ENCODE measurements around the gene MICA. TPM values are rescaled to one million over a fixed set of nuclear protein-coding genes. Genes with fewer than 3 reads are reported as not detected.

Gene MICA
- polyA plus RNA-seq, 3 donors, result 5.6 to 16.5 (median 6.9) TPM

DNA sequence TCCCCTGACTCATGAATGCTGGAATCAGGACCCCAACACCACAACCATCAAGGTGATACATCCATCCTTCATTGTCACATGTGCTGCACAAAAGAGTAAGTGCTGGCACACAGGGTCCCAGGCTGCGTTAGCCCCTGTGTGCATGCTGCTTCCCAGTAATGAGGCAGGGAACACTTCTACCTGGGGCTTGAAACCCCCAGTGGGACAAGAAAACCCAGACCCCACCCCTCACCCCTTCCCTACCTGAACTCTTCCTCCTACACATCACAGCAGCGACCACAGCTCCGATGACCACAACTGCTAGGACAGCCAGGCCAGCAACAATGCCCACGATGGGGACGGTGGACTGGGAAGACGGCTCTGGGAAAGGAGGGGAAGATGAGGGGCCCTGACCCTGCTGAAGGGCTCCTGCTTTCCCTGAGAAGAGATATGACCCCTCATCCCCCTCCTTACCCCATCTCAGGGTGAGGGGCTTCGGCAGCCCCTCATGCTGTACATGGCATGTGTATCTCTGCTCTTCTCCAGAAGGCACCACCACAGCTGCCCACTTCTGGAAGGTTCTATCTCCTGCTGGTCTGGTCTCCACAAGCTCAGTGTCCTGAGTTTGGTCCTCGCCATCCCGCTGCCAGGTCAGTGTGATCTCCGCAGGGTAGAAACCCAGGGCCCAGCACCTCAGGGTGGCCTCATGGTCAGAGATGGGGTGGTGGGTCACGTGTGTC, 48.4 kb upstream of the MICA start:
- H3K9ac ChIP-seq (ENCODE audit: insufficient read depth, low read length, poor library complexity, severe bottlenecking), result peak overlapping the region; percentile 98
- DNase-seq, result no peak
- H4K20me1 ChIP-seq (ENCODE audit: insufficient read depth, low read length), result peaks cover 61% of the 10 kb centered on the region
- Mint-ChIP-seq H3K9me3 (peaks cover 0 to 3% (median 2%) of the 10 kb centered on the region in 7 donors), H3K4me3 (peak overlapping the region; percentile 95 to 97), H3K27ac (peak overlapping the region; percentile 87 to 100 (median 100)), H3K36me3 (peaks cover 36 to 43% of the 10 kb centered on the region in 2 donors), H3K27me3 (ENCODE audit: low read depth in 3 of 3) (peaks cover 0 to 18% (median 2%) of the 10 kb centered on the region in 3 donors), H3K4me1 (peaks cover 50% of the 10 kb centered on the region)
- peaks cover 27 to 33% of the 10 kb centered on the region in 2 donors for H3K36me3 ChIP-seq (replicated peaks in 1 of 2; ENCODE audit: control insufficient read depth in 1 of 2, insufficient read depth in 2 of 2, low read length in 2 of 2)
- peak overlapping the region; percentile 99 for H3K4me2 ChIP-seq (replicated peaks; ENCODE audit: extremely low read depth, low read length, poor library complexity, severe bottlenecking)
- TF ChIP-seq, protein P1, sequence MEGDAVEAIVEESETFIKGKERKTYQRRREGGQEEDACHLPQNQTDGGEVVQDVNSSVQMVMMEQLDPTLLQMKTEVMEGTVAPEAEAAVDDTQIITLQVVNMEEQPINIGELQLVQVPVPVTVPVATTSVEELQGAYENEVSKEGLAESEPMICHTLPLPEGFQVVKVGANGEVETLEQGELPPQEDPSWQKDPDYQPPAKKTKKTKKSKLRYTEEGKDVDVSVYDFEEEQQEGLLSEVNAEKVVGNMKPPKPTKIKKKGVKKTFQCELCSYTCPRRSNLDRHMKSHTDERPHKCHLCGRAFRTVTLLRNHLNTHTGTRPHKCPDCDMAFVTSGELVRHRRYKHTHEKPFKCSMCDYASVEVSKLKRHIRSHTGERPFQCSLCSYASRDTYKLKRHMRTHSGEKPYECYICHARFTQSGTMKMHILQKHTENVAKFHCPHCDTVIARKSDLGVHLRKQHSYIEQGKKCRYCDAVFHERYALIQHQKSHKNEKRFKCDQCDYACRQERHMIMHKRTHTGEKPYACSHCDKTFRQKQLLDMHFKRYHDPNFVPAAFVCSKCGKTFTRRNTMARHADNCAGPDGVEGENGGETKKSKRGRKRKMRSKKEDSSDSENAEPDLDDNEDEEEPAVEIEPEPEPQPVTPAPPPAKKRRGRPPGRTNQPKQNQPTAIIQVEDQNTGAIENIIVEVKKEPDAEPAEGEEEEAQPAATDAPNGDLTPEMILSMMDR (IDR thresholded peaks at IDR 0.05), result no peak
- no peak overlapping the region for H2AFZ ChIP-seq (ENCODE audit: insufficient read depth, low read depth, low read length, poor library complexity, severe bottlenecking)
- intact Hi-C loops (cut with micrococcal nuclease), result loop anchor here (5.0 kb wide), 2 partner anchors 43 to 88 kb away; no protein-coding TSS in a partner anchor
- H3K27me3 ChIP-seq (ENCODE audit: control insufficient read depth in 2 of 2, insufficient read depth in 2 of 2, low read length in 2 of 2), result no peaks in the 10 kb centered on the region
- H3K4me1 ChIP-seq (ENCODE audit: control insufficient read depth in 1 of 2, insufficient read depth in 2 of 2, low read length in 2 of 2), result peaks cover 29 to 43% of the 10 kb centered on the region in 2 donors
- WGBS (ENCODE audit: insufficient coverage), result 100% methylated on average over 3 of the region's 11 CpGs
- H3K9me3 ChIP-seq (replicated peaks in 1 of 2; ENCODE audit: control insufficient read depth in 1 of 2, insufficient read depth in 1 of 2, low read length in 2 of 2), result no peaks in the 10 kb centered on the region
- peak overlapping the region; percentile 85 to 98 (median 88) for H3K4me3 ChIP-seq (replicated peaks in 1 of 3; ENCODE audit: low read depth in 2 of 3, low read length in 3 of 3)
- peak overlapping the region; percentile 75 to 95 for H3K27ac ChIP-seq (ENCODE audit: low read depth in 1 of 2, low read length in 2 of 2)
- peaks cover 46% of the 10 kb centered on the region for H3K79me2 ChIP-seq (ENCODE audit: insufficient read depth, low read length)

DNA sequence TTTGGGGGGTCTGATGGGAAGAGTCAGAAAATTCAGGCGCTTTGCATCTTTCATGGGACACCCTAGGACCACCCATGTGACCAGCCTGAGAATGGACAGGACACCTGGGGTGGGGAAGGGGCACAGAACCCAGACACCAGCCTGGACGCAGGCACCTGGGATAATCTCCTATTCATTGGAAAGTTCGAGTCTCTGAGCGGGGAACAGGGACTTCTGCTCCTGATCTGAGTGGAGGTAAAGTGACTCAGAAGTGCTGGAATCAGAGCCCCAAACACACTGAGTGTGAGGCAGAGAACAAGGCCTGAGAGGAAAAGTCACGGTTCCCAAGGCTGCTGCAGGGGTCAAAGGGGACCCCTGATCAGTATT, 47.8 kb upstream of the MICA start:
- peaks cover 36 to 43% of the 10 kb centered on the region in 2 donors for H3K36me3 Mint-ChIP-seq
- H3K4me2 ChIP-seq (replicated peaks; ENCODE audit: extremely low read depth, low read length, poor library complexity, severe bottlenecking), result peak overlapping the region; percentile 99
- peaks cover 46% of the 10 kb centered on the region for H3K79me2 ChIP-seq (ENCODE audit: insufficient read depth, low read length)
- no peak for DNase-seq
- no peaks in the 10 kb centered on the region for H3K9me3 ChIP-seq (replicated peaks in 1 of 2; ENCODE audit: control insufficient read depth in 1 of 2, insufficient read depth in 1 of 2, low read length in 2 of 2)
- TF ChIP-seq, protein P1 (IDR thresholded peaks at IDR 0.05), result no peak
- H3K4me3 ChIP-seq (replicated peaks in 1 of 3; ENCODE audit: low read depth in 2 of 3, low read length in 3 of 3), result peak overlapping the region; percentile 85 to 98 (median 88)
- no peak overlapping the region for H2AFZ ChIP-seq (ENCODE audit: insufficient read depth, low read depth, low read length, poor library complexity, severe bottlenecking)
- no CpG with 5 or more reads among the region's 5 CpGs for WGBS (ENCODE audit: insufficient coverage)
- H3K4me3 Mint-ChIP-seq, result peak overlapping the region; percentile 95 to 97
- peaks cover 0 to 3% (median 2%) of the 10 kb centered on the region in 7 donors for H3K9me3 Mint-ChIP-seq
- intact Hi-C loops (cut with micrococcal nuclease), result no loop called here
- H3K36me3 ChIP-seq (replicated peaks in 1 of 2; ENCODE audit: control insufficient read depth in 1 of 2, insufficient read depth in 2 of 2, low read length in 2 of 2), result peaks cover 27 to 33% of the 10 kb centered on the region in 2 donors
- H4K20me1 ChIP-seq (ENCODE audit: insufficient read depth, low read length), result peaks cover 60% of the 10 kb centered on the region
- peaks cover 29 to 43% of the 10 kb centered on the region in 2 donors for H3K4me1 ChIP-seq (ENCODE audit: control insufficient read depth in 1 of 2, insufficient read depth in 2 of 2, low read length in 2 of 2)
- H3K4me1 Mint-ChIP-seq, result peaks cover 50% of the 10 kb centered on the region
- peak overlapping the region; percentile 75 to 95 for H3K27ac ChIP-seq (ENCODE audit: low read depth in 1 of 2, low read length in 2 of 2)
- peaks cover 0 to 18% (median 5%) of the 10 kb centered on the region in 3 donors for H3K27me3 Mint-ChIP-seq (ENCODE audit: low read depth in 3 of 3)
- H3K27ac Mint-ChIP-seq, result peak overlapping the region; percentile 77 to 100 (median 100)
- H3K27me3 ChIP-seq (ENCODE audit: control insufficient read depth in 2 of 2, insufficient read depth in 2 of 2, low read length in 2 of 2), result no peaks in the 10 kb centered on the region
- peak overlapping the region; percentile 98 for H3K9ac ChIP-seq (ENCODE audit: insufficient read depth, low read length, poor library complexity, severe bottlenecking)
